Suprapubic skin (tissue), 4 donors: ENCODE measurements around the gene CAMLG. TPM values are rescaled to one million over a fixed set of nuclear protein-coding genes. Genes with fewer than 3 reads are reported as not detected.

Experiments used
- DNase-seq, 2 donors: peaks; one replicate each; pipeline ENCODE4 v3.0.0-alpha.2; 2019; ENCODE audit warnings: low spot score in 2 of 2
- H3K27ac ChIP-seq: fragments of 200-600 bp; sonication (generic); one replicate; pipeline ENCODE4 v1.5.1; 2019
- H3K27me3 ChIP-seq: fragments of 200-600 bp; sonication (generic); one replicate; pipeline ENCODE4 v1.5.1; 2019
- H3K36me3 ChIP-seq: fragments of 200-600 bp; sonication (generic); one replicate; pipeline ENCODE4 v1.5.1; 2019
- H3K4me1 ChIP-seq: fragments of 200-600 bp; sonication (generic); one replicate; pipeline ENCODE4 v1.5.1; 2019
- H3K4me3 ChIP-seq: fragments of 200-600 bp; sonication (generic); one replicate; pipeline ENCODE4 v1.5.1; 2019; ENCODE audit warnings: mild to moderate bottlenecking
- H3K9me3 ChIP-seq: fragments of 200-600 bp; sonication (generic); one replicate; pipeline ENCODE4 v1.5.1; 2019
- EP300 ChIP-seq: sonication (generic); formaldehyde crosslinking; IDR thresholded peaks from one replicate; pipeline ENCODE4 v1.6.1; 2017; ENCODE audit warnings: antibody characterized with exemption
- POLR2A ChIP-seq, 2 donors: fragments of 450-650 bp; IDR thresholded peaks; one replicate each; pipeline ENCODE4 v1.6.1; 2017; ENCODE audit warnings: antibody characterized with exemption in 2 of 2, mild to moderate bottlenecking in 2 of 2, moderate library complexity in 2 of 2
- POLR2AphosphoS5 ChIP-seq, 3 donors: sonication (generic); formaldehyde crosslinking; IDR thresholded peaks; one replicate each; pipeline ENCODE4 v1.6.1; 2017; ENCODE audit warnings: antibody characterized with exemption in 3 of 3
- WGBS: methylation state at CpG from one replicate; pipeline ENCODE4 v1.1.5; 2018; 5-methylcytosine and 5-hydroxymethylcytosine counted together
- total RNA-seq, 4 donors: library from RNA; depleted of rRNA; stranded (reverse); fragments of >200 nt; gene quantifications; one replicate each; pipeline ENCODE4 v1.1.0, GENCODE V29; 2016
- TF ChIP-seq, protein P1 (sequence below), 2 donors: fragments of 200-600 bp in 1 of 2; fragments of 450-650 bp in 1 of 2; sonication (generic) in 1 of 2; IDR thresholded peaks; one replicate each; pipeline ENCODE4 v1.5.1; 2016 to 2019; ENCODE audit warnings: antibody characterized with exemption in 2 of 2, mild to moderate bottlenecking in 1 of 2, moderate library complexity in 1 of 2

Gene CAMLG
- total RNA-seq, 4 donors from 2014 or later, result 24.1 to 27.6 (median 25.9) TPM

DNA sequence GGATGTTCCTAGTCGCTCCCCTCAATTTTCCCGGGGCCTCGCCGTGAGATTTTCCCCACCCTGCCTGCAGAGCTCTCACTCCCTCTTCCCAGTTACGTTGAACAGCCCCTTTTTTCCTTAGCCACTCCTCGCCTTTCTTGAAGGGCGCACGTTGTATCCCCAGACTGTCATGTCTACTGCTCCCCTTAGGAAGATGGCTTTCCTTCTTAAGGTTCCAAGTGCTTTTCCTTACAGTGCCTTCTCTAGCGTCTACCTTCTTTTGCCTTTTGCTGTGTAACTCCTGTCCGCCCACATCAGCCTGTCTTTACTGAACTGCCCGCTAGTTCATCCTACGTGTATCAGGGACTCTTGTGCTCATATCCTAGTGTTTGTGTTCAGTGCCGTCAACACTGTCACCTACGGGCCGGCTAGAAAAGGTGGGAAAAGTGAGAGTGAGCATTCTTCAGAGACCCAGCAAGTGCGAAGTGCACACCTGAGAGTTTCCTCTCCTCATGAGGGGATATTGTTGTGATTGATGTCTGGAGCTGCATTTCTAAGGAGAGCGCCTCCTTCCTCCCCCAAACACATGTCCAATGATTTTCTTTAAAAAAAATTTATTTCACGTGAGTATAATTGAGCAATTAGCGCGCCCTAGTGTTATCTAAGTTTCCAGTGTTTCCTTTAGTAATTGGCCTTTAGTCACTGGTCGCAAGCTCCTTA is 764 bp downstream of the CAMLG start:
- DNase-seq, result no peak
- Histone ChIP-seq H3K36me3 (peaks cover 3% of the 10 kb centered on the region), H3K9me3 (no peaks in the 10 kb centered on the region), H3K27me3 (no peaks in the 10 kb centered on the region), H3K4me3 (peak overlapping the region; percentile 70), H3K4me1 (peaks cover 19% of the 10 kb centered on the region), H3K27ac (peak overlapping the region; percentile 92)
- under 1% methylated on average over 21 of the region's 21 CpGs for WGBS
- TF ChIP-seq, protein P1, sequence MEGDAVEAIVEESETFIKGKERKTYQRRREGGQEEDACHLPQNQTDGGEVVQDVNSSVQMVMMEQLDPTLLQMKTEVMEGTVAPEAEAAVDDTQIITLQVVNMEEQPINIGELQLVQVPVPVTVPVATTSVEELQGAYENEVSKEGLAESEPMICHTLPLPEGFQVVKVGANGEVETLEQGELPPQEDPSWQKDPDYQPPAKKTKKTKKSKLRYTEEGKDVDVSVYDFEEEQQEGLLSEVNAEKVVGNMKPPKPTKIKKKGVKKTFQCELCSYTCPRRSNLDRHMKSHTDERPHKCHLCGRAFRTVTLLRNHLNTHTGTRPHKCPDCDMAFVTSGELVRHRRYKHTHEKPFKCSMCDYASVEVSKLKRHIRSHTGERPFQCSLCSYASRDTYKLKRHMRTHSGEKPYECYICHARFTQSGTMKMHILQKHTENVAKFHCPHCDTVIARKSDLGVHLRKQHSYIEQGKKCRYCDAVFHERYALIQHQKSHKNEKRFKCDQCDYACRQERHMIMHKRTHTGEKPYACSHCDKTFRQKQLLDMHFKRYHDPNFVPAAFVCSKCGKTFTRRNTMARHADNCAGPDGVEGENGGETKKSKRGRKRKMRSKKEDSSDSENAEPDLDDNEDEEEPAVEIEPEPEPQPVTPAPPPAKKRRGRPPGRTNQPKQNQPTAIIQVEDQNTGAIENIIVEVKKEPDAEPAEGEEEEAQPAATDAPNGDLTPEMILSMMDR (IDR thresholded peaks at IDR 0.05), result peak in 1 of 2 donors; percentile 7
- no peak for TF ChIP-seq EP300

DNA sequence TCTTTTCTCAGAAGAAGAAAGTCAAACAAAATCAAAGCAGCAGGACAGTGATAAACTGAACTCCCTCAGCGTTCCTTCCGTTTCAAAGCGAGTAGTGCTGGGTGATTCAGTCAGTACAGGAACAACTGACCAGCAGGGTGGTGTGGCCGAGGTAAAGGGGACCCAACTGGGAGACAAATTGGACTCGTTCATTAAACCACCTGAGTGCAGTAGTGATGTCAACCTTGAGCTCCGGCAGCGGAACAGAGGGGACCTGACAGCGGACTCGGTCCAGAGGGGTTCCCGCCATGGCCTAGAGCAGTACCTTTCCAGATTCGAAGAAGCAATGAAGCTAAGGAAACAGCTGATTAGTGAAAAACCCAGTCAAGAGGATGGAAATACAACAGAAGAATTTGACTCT is 2.7 kb downstream of the CAMLG start:
- Histone ChIP-seq H3K4me3 (no peak overlapping the region), H3K36me3 (peaks cover 6% of the 10 kb centered on the region), H3K4me1 (peaks cover 19% of the 10 kb centered on the region), H3K27ac (no peak overlapping the region), H3K27me3 (no peaks in the 10 kb centered on the region), H3K9me3 (no peaks in the 10 kb centered on the region)
- DNase-seq, result no peak
- 96% methylated on average over 11 of the region's 11 CpGs for WGBS
- TF ChIP-seq, protein P1 (IDR thresholded peaks at IDR 0.05), result no peak
- no peak for TF ChIP-seq EP300
- TF ChIP-seq POLR2AphosphoS5 (IDR thresholded peaks at IDR 0.05), result no peak
- no peak for TF ChIP-seq POLR2A (IDR thresholded peaks at IDR 0.05)

DNA sequence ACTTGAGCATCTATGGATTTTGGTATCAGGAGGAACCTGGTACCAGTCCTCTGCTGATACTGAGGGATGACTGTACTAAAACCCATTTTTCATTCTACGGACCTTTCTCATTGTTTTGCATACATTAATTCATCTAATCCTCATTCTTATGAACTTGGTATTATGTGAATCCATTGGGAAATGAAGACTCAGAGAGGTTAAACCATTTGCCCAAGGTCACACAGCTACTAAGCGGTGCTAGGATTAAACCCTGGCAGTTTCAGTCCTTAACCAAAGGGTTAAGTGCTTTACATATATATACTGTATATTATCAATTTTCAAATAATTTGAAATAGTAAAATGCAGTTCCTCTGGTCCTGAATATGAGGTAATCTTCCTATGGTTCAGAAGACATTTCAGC is 3.8 kb downstream of the CAMLG start:
- no peak for TF ChIP-seq POLR2A (IDR thresholded peaks at IDR 0.05)
- H3K4me3 ChIP-seq, result no peak overlapping the region
- H3K27ac ChIP-seq, result no peak overlapping the region
- no peaks in the 10 kb centered on the region for H3K27me3 ChIP-seq
- H3K36me3 ChIP-seq, result peaks cover 6% of the 10 kb centered on the region
- peaks cover 19% of the 10 kb centered on the region for H3K4me1 ChIP-seq
- DNase-seq, result no peak
- 92% methylated on average over 2 of the region's 2 CpGs for WGBS
- no peaks in the 10 kb centered on the region for H3K9me3 ChIP-seq

DNA sequence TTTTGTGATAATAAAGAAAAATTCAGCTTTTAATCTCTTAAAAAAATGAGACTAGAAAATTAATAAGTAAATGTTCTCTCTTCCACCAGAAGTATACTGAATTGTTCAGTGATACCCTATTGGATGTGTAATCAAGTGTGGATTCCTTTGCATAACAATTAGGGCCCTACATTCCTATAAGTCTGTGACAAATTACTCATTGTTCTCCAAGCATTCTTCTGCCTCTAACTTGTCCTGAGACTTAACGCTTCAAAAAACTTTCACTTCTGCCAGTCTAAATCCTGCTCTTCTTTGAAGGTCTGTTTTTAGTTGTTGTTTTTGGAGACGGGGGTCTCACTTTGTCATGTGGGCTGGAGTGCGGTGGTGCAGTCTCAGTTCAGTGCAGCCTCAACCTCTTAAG is 11.1 kb downstream of the CAMLG start:
- TF ChIP-seq POLR2A (IDR thresholded peaks at IDR 0.05) (no peak), POLR2AphosphoS5 (IDR thresholded peaks at IDR 0.05) (no peak), EP300 (no peak)
- TF ChIP-seq, protein P1 (IDR thresholded peaks at IDR 0.05), result no peak
- Histone ChIP-seq H3K4me1 (no peaks in the 10 kb centered on the region), H3K4me3 (no peak overlapping the region), H3K9me3 (no peaks in the 10 kb centered on the region), H3K36me3 (peaks cover 29% of the 10 kb centered on the region), H3K27me3 (no peaks in the 10 kb centered on the region), H3K27ac (no peak overlapping the region)
- DNase-seq, result no peak
- 88% methylated on average over 3 of the region's 3 CpGs for WGBS

DNA sequence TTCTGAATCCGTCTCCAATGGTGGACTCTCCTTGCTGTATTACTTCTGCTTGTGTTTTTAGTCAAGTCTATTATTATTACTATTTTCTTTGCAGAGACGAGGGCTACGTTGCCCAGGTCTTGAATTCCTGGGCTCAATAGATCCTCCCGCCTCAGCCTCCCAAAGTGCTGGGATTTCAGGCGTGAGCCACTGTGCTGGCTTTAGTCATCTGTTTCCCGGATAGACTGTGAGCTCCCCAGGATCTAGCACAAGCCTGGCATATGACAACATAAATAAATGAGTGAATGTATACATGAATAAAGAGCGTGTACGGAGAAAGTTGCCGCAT is 19.8 kb downstream of the CAMLG start:
- TF ChIP-seq, protein P1 (IDR thresholded peaks at IDR 0.05), result no peak
- no peak for TF ChIP-seq EP300
- TF ChIP-seq POLR2A (IDR thresholded peaks at IDR 0.05), result no peak
- TF ChIP-seq POLR2AphosphoS5 (IDR thresholded peaks at IDR 0.05), result no peak
- H3K4me1 ChIP-seq, result peaks cover 22% of the 10 kb centered on the region
- no peaks in the 10 kb centered on the region for H3K9me3 ChIP-seq
- H3K27ac ChIP-seq, result peak overlapping the region; percentile 82
- no peak for DNase-seq
- no peaks in the 10 kb centered on the region for H3K36me3 ChIP-seq
- WGBS, result 20% methylated on average over 9 of the region's 9 CpGs
- H3K4me3 ChIP-seq, result peak overlapping the region; percentile 95
- no peaks in the 10 kb centered on the region for H3K27me3 ChIP-seq
